Common myeloid progenitor, CD34-positive (primary cell): ENCODE measurements around the gene GDF10.

Experiments
- CTCF ChIA-PET: fragments of 350-600 bp; sonication (Branson Sonifier 250); formaldehyde crosslinking; loops from one replicate; lab custom pipeline; 2021; ENCODE audit warnings: antibody characterized with exemption; lab: Charles Lee
- POLR2A ChIA-PET: fragments of 350-600 bp; sonication (Branson Sonifier 250); formaldehyde crosslinking; loops from one replicate; lab custom pipeline; 2021; ENCODE audit warnings: antibody characterized with exemption; lab: Charles Lee
- DNase-seq, 3 donors: peaks; one replicate each; pipeline versions ENCODE4 v3.0.0 to v3.0.0-alpha.2; 2013
- H3K27ac ChIP-seq, 2 experiments: 1 replicate in 1 of 2; 2 replicates in 1 of 2; pipeline ENCODE4 v1.7.0; 2013; ENCODE audit warnings: inconsistent platforms in 2 of 2, low read length in 2 of 2, mild to moderate bottlenecking in 2 of 2, low read depth in 1 of 2, moderate library complexity in 1 of 2; ENCODE audit not compliant: severe bottlenecking in 2 of 2, insufficient read depth in 1 of 2, poor library complexity in 1 of 2
- H3K27me3 ChIP-seq, 5 experiments: replicated peaks in 2 of 5; 1 replicate in 3 of 5; 2 replicates in 2 of 5; pipeline versions ENCODE4 v1.6.1 to v1.7.0; 2013; ENCODE audit warnings: low read length in 4 of 5, mild to moderate bottlenecking in 2 of 5, moderate library complexity in 2 of 5, inconsistent platforms in 1 of 5; ENCODE audit not compliant: insufficient read depth in 5 of 5, control insufficient read depth in 4 of 5
- H3K36me3 ChIP-seq, 4 experiments: 1 replicate in 2 of 4; 2 replicates in 2 of 4; pipeline versions ENCODE4 v1.6.1 to v1.7.0; 2013; ENCODE audit warnings: low read length in 3 of 4, control low read depth in 1 of 4, mild to moderate bottlenecking in 1 of 4; ENCODE audit not compliant: control insufficient read depth in 4 of 4, insufficient read depth in 4 of 4
- H3K4me1 ChIP-seq, 4 experiments: 1 replicate in 3 of 4; 2 replicates in 1 of 4; pipeline versions ENCODE4 v1.6.1 to v1.7.1; 2013; ENCODE audit warnings: low read length in 3 of 4, mild to moderate bottlenecking in 3 of 4, control low read depth in 1 of 4, inconsistent platforms in 1 of 4, moderate library complexity in 1 of 4; ENCODE audit not compliant: control insufficient read depth in 4 of 4, insufficient read depth in 4 of 4; ENCODE audit errors: control extremely low read depth in 1 of 4
- H3K4me3 ChIP-seq, 7 experiments: 1 replicate in 4 of 7; 2 replicates in 3 of 7; pipeline versions ENCODE4 v1.5.1 to v1.7.0; 2013; ENCODE audit warnings: mild to moderate bottlenecking in 7 of 7, low read length in 6 of 7, moderate library complexity in 6 of 7, inconsistent platforms in 2 of 7, low read depth in 2 of 7, control low read depth in 1 of 7; ENCODE audit not compliant: insufficient read depth in 4 of 7, control insufficient read depth in 1 of 7; ENCODE audit errors: extremely low read depth in 1 of 7
- H3K9me3 ChIP-seq, 5 experiments: 1 replicate in 4 of 5; 2 replicates in 1 of 5; pipeline versions ENCODE4 v1.6.1 to v1.7.1; 2013; ENCODE audit warnings: low read length in 4 of 5, mild to moderate bottlenecking in 2 of 5, inconsistent platforms in 1 of 5, low read depth in 1 of 5, moderate library complexity in 1 of 5; ENCODE audit not compliant: control insufficient read depth in 4 of 5, insufficient read depth in 2 of 5; ENCODE audit errors: control extremely low read depth in 1 of 5
- WGBS: methylation state at CpG from one replicate; pipeline ENCODE4 v1.1.5; 2013; ENCODE audit not compliant: insufficient coverage; 5-methylcytosine and 5-hydroxymethylcytosine counted together

GDF10 gene

GRCh38 chr10:47322300-47323061, 22.5 kb downstream of the GDF10 start, which contains the start of gene GDF2:
Gene GDF2 (plus strand): TSS chr10:47322454. CDS start chr10:47322669, 215 bp downstream.
- WGBS, result 92% methylated on average over 34 of the region's 35 CpGs
- CTCF ChIA-PET, result interaction anchor here (1.1 to 2.8 kb wide), 3 partner anchors 9 to 296 kb away, joined by 3 to 12 read pairs (median 6); no protein-coding TSS in a partner anchor
- Histone ChIP-seq H3K4me3 (no peak within 1 kb of the TSS), H3K4me1 (no peaks in the 10 kb centered on the region), H3K36me3 (no peaks in the 10 kb centered on the region), H3K9me3 (no peaks in the 10 kb centered on the region), H3K27me3 (peaks cover 0 to 6% (median 0%) of the 10 kb centered on the region in 5 experiments), H3K27ac (no peak within 1 kb of the TSS)
- peak in 2 of 3 donors; percentile 5 to 37 for DNase-seq
- POLR2A ChIA-PET, result no interaction called here

GRCh38 chr10:47323087-47323486, 23.1 kb downstream of the GDF10 start:
- Histone ChIP-seq H3K27ac (no peak overlapping the region), H3K4me3 (no peak overlapping the region), H3K9me3 (no peaks in the 10 kb centered on the region), H3K36me3 (no peaks in the 10 kb centered on the region), H3K4me1 (no peaks in the 10 kb centered on the region), H3K27me3 (peaks cover 0 to 6% (median 0%) of the 10 kb centered on the region in 5 experiments)
- ChIA-PET POLR2A (no interaction called here), CTCF (interaction anchor here (0.7 to 2.8 kb wide), 4 partner anchors 10 to 297 kb away, joined by 3 to 12 read pairs (median 4); no protein-coding TSS in a partner anchor)
- WGBS, result 75% methylated on average over 1 of the region's 1 CpG
- no peak for DNase-seq

- Histone ChIP-seq H3K4me1 (no peaks in the 10 kb centered on the region), H3K27ac (no peak overlapping the region), H3K36me3 (no peaks in the 10 kb centered on the region), H3K4me3 (no peak overlapping the region), H3K27me3 (peaks cover 0 to 6% (median 0%) of the 10 kb centered on the region in 5 experiments), H3K9me3 (no peaks in the 10 kb centered on the region)
- no peak for DNase-seq
- POLR2A ChIA-PET, result no interaction called here
- CTCF ChIA-PET, result interaction anchor here (0.7 to 2.8 kb wide), 6 partner anchors 10 to 328 kb away, joined by 3 to 12 read pairs (median 4); no protein-coding TSS in a partner anchor
- WGBS, result 74% methylated on average over 4 of the region's 5 CpGs
These were observed 23.8 kb downstream of the GDF10 start for GRCh38 chr10:47323636-47324296.

- no peak overlapping the region for H3K27ac ChIP-seq
- H3K27me3 ChIP-seq, result peaks cover 0 to 6% (median 0%) of the 10 kb centered on the region in 5 experiments
- no peaks in the 10 kb centered on the region for H3K9me3 ChIP-seq
- WGBS, result 96% methylated on average over 26 of the region's 30 CpGs
- DNase-seq, result no peak
- H3K4me1 ChIP-seq, result no peaks in the 10 kb centered on the region
- H3K36me3 ChIP-seq, result no peaks in the 10 kb centered on the region
- CTCF ChIA-PET, result interaction anchor here (0.8 kb wide), 2 partner anchors 13 to 279 kb away, joined by 3 read pairs; no protein-coding TSS in a partner anchor
- H3K4me3 ChIP-seq, result no peak overlapping the region
- POLR2A ChIA-PET, result no interaction called here
These were observed 25.6 kb downstream of the GDF10 start for GRCh38 chr10:47325303-47326291.

- CTCF ChIA-PET, result interaction anchor here (0.8 to 0.9 kb wide), 2 partner anchors 280 to 282 kb away, joined by 3 read pairs; no protein-coding TSS in a partner anchor
- WGBS, result 93% methylated on average over 5 of the region's 5 CpGs
- Histone ChIP-seq H3K4me1 (no peaks in the 10 kb centered on the region), H3K9me3 (no peaks in the 10 kb centered on the region), H3K4me3 (no peak overlapping the region), H3K27me3 (peaks cover 0 to 6% (median 0%) of the 10 kb centered on the region in 5 experiments), H3K36me3 (no peaks in the 10 kb centered on the region), H3K27ac (no peak overlapping the region)
- POLR2A ChIA-PET, result no interaction called here
- no peak for DNase-seq
These were observed 26.4 kb downstream of the GDF10 start for GRCh38 chr10:47326306-47326926.

GRCh38 chr10:47326927-47327330, 26.9 kb downstream of the GDF10 start:
- POLR2A ChIA-PET, result no interaction called here

More at GRCh38 chr10:47326927-47327330, 26.9 kb downstream of the GDF10 start:
- peaks cover 0 to 5% (median 0%) of the 10 kb centered on the region in 5 experiments for H3K27me3 ChIP-seq
- no peak overlapping the region for H3K27ac ChIP-seq
- H3K9me3 ChIP-seq, result no peaks in the 10 kb centered on the region
- CTCF ChIA-PET, result interaction anchor here (0.9 kb wide), 1 partner anchor 282 kb away, joined by 3 read pairs; no protein-coding TSS in a partner anchor
- 97% methylated on average over 9 of the region's 11 CpGs for WGBS
- no peaks in the 10 kb centered on the region for H3K4me1 ChIP-seq
- H3K4me3 ChIP-seq, result no peak overlapping the region
- no peak for DNase-seq
- no peaks in the 10 kb centered on the region for H3K36me3 ChIP-seq
